IMR-90 (cell line): Measurements from ENCODE around the gene TMED4. TPM values are rescaled to one million over a fixed set of nuclear protein-coding genes. Genes with fewer than 3 reads are reported as not detected.
"Not testable (repeated sequence)": the region's sequence is repeated elsewhere in the genome, so short reads cannot be mapped to it uniquely, and the experiment has no call there.

Experiments used
- ATAC-seq: fragments of 200-7000 bp; cut with Tn5 transposase; 2 replicates; pipeline ENCODE4 v1.9.1; 2020; ENCODE audit warnings: low read depth, mild to moderate bottlenecking, moderate library complexity
- BruUV-seq: library from RNA; stranded (reverse); fragments of 400-500 nt; replicated peaks from 2 replicates; lab custom pipeline; 2021; lab: Mats Ljungman, UMichigan
- CTCF ChIA-PET: fragments of 300-600 bp; formaldehyde crosslinking; extraction: SDS; loops from one replicate; lab custom pipeline; 2021; ENCODE audit warnings: antibody characterized with exemption; lab: Yijun Ruan, JAX
- POLR2A ChIA-PET: fragments of 300-600 bp; sonication (Branson Sonifier 250); formaldehyde crosslinking; loops from one replicate; lab custom pipeline; 2022; ENCODE audit warnings: antibody characterized with exemption; ENCODE audit not compliant: unreplicated experiment; lab: Charles Lee
- DNase-seq: peaks from one replicate; pipeline ENCODE4 v3.0.0; 2013
- H2AFZ ChIP-seq: replicated peaks from 2 replicates; pipeline ENCODE3; 2013; ENCODE audit warnings: low read length, mild to moderate bottlenecking; ENCODE audit not compliant: poor library complexity
- H2AK5ac ChIP-seq: 2 replicates; pipeline ENCODE4 v1.6.1; 2013; ENCODE audit warnings: low read depth, low read length, inconsistent platforms
- H2AK9ac ChIP-seq: replicated peaks from 2 replicates; pipeline ENCODE3; 2013; ENCODE audit warnings: mild to moderate bottlenecking, low read depth, low read length, moderate library complexity; ENCODE audit not compliant: poor library complexity
- H2BK120ac ChIP-seq: 2 replicates; pipeline ENCODE4 v1.6.1; 2013; ENCODE audit warnings: low read depth, low read length, inconsistent platforms
- H2BK15ac ChIP-seq: 3 replicates; pipeline ENCODE4 v1.6.1; 2013; ENCODE audit warnings: low read depth, low read length, inconsistent platforms
- H2BK20ac ChIP-seq: 2 replicates; pipeline ENCODE4 v1.6.1; 2013; ENCODE audit warnings: low read depth, mild to moderate bottlenecking, inconsistent platforms, low read length, moderate library complexity
- H2BK5ac ChIP-seq: 2 replicates; pipeline ENCODE4 v1.6.1; 2013; ENCODE audit warnings: mild to moderate bottlenecking, low read depth, low read length, inconsistent platforms; ENCODE audit not compliant: poor library complexity, severe bottlenecking
- H3K14ac ChIP-seq: replicated peaks from 2 replicates; pipeline ENCODE4 v1.6.1; 2013; ENCODE audit warnings: low read depth, low read length, inconsistent platforms
- H3K18ac ChIP-seq: 2 replicates; pipeline ENCODE4 v1.6.1; 2013; ENCODE audit warnings: low read depth, low read length, control low read depth
- H3K23ac ChIP-seq: 2 replicates; pipeline ENCODE4 v1.6.1; 2013; ENCODE audit warnings: low read depth, low read length, inconsistent platforms
- H3K27ac ChIP-seq: 2 replicates; pipeline ENCODE4 v1.5.1; 2013; ENCODE audit warnings: mild to moderate bottlenecking, control low read depth, low read length; ENCODE audit not compliant: insufficient read depth
- H3K27me3 ChIP-seq: 2 replicates; pipeline ENCODE4 v1.6.1; 2013; ENCODE audit warnings: low read length; ENCODE audit not compliant: control insufficient read depth, insufficient read depth
- H3K36me3 ChIP-seq: 2 replicates; pipeline ENCODE4 v1.6.1; 2013; ENCODE audit warnings: low read length, mixed read lengths; ENCODE audit not compliant: control insufficient read depth, insufficient read depth
- H3K4ac ChIP-seq: 2 replicates; pipeline ENCODE4 v1.6.1; 2013; ENCODE audit warnings: low read depth, low read length, inconsistent platforms
- H3K4me1 ChIP-seq: 2 replicates; pipeline ENCODE4 v1.6.1; 2013; ENCODE audit warnings: low read length, mixed read lengths; ENCODE audit not compliant: control insufficient read depth, insufficient read depth
- H3K4me2 ChIP-seq: 2 replicates; pipeline ENCODE4 v1.6.1; 2013; ENCODE audit warnings: low read depth, mild to moderate bottlenecking, control low read depth, low read length, moderate library complexity
- H3K4me3 ChIP-seq: 2 replicates; pipeline ENCODE4 v1.5.1; 2013; ENCODE audit warnings: low read depth, mild to moderate bottlenecking, control low read depth, low read length, moderate library complexity; ENCODE audit not compliant: insufficient read depth
- H3K56ac ChIP-seq: 2 replicates; pipeline ENCODE4 v1.6.1; 2013; ENCODE audit warnings: low read length, inconsistent platforms; ENCODE audit not compliant: insufficient read depth; ENCODE audit errors: extremely low read depth
- H3K79me1 ChIP-seq, 2 experiments: 2 replicates each; pipeline ENCODE4 v1.6.1; 2013; ENCODE audit warnings: low read length in 2 of 2, inconsistent platforms in 1 of 2, low read depth in 1 of 2
- H3K9ac ChIP-seq: 2 replicates; pipeline ENCODE4 v1.6.1; 2013; ENCODE audit warnings: low read depth, low read length, control low read depth
- H3K9me1 ChIP-seq: 2 replicates; pipeline ENCODE4 v1.6.1; 2013; ENCODE audit warnings: low read length, inconsistent platforms; ENCODE audit not compliant: insufficient read depth
- H3K9me3 ChIP-seq: 2 replicates; pipeline ENCODE4 v1.6.1; 2013; ENCODE audit warnings: low read length; ENCODE audit not compliant: control insufficient read depth, insufficient read depth
- H4K20me1 ChIP-seq: 2 replicates; pipeline ENCODE4 v1.6.1; 2013; ENCODE audit warnings: low read length, inconsistent platforms; ENCODE audit not compliant: insufficient read depth
- H4K5ac ChIP-seq: 2 replicates; pipeline ENCODE4 v1.6.1; 2013; ENCODE audit warnings: mild to moderate bottlenecking, low read depth, low read length, control low read depth
- H4K8ac ChIP-seq, 2 experiments: 2 replicates each; pipeline ENCODE4 v1.6.1; 2013; ENCODE audit warnings: low read depth in 2 of 2, low read length in 2 of 2, control low read depth in 1 of 2, inconsistent platforms in 1 of 2
- H4K91ac ChIP-seq: 2 replicates; pipeline ENCODE4 v1.6.1; 2013; ENCODE audit warnings: low read depth, low read length, inconsistent platforms; ENCODE audit not compliant: insufficient read depth
- WGBS, 2 experiments: methylation state at CpG; one replicate each; pipeline versions ENCODE4 v1.1.5 to v1.1.7; 2013; ENCODE audit warnings: missing lambda C conversion rate in 2 of 2; ENCODE audit not compliant: insufficient read length in 1 of 2; ENCODE audit errors: extremely low coverage in 2 of 2; 5-methylcytosine and 5-hydroxymethylcytosine counted together
- dilution Hi-C: fragments of 300-500 bp; cut with HindIII; formaldehyde crosslinking; loops from one replicate; pipeline ENCODE4 v1.14.3; 2018; ENCODE audit warnings: low sequenced_read_pairs; ENCODE audit not compliant: unreplicated experiment
- in situ Hi-C: fragments of 300-500 bp; cut with MboI; formaldehyde crosslinking; loops from 3 replicates; pipeline ENCODE4 v1.14.3; 2019; ENCODE audit warnings: low sequenced_read_pairs, inconsistent platforms, mixed read lengths
- intact Hi-C: fragments of 100-400 bp; cut with micrococcal nuclease; formaldehyde crosslinking; loops from 2 replicates; pipeline ENCODE4 v1.10.0; 2022
- polyA plus RNA-seq, 3 experiments: library from polyadenylated mRNA; depleted of rRNA; stranded (reverse); fragments of >200 nt; gene quantifications; 2 replicates each; pipeline ENCODE4 v1.2.3, GENCODE V29; 2012; ENCODE audit warnings: low replicate concordance in 1 of 3
- total RNA-seq: library from RNA; depleted of rRNA; stranded (reverse); fragments of >200 nt; gene quantifications from 2 replicates; pipeline ENCODE4 v1.2.3, GENCODE V29; 2012

Gene TMED4
- total and polyA plus RNA-seq, 2 of the 4 experiments (the other 2 are of a cell fraction) = 58.6 to 92.7 TPM

- H3K4ac ChIP-seq, H2AK9ac ChIP-seq, dilution Hi-C loops, H4K20me1 ChIP-seq, H3K9ac ChIP-seq, H2BK5ac ChIP-seq, H3K23ac ChIP-seq, H3K27ac ChIP-seq, H3K36me3 ChIP-seq, in situ Hi-C loops, H3K9me3 ChIP-seq, H3K18ac ChIP-seq, H3K4me2 ChIP-seq, H3K4me1 ChIP-seq, H3K79me1 ChIP-seq, H2AFZ ChIP-seq, BruUV-seq, ATAC-seq, H3K4me3 ChIP-seq, POLR2A ChIA-PET, H3K9me1 ChIP-seq, H2BK120ac ChIP-seq, H4K5ac ChIP-seq, H4K91ac ChIP-seq, intact Hi-C loops, H3K56ac ChIP-seq, H4K8ac ChIP-seq, H2AK5ac ChIP-seq, H2BK15ac ChIP-seq, H2BK20ac ChIP-seq, H3K14ac ChIP-seq, DNase-seq: not testable (repeated sequence)
- peaks cover 18% of the 10 kb centered on the region for H3K27me3 ChIP-seq
- no CpG with 5 or more reads among the region's 3 CpGs for WGBS, 2 experiments
- CTCF ChIA-PET = interaction anchor here (1.3 kb wide), 1 partner anchor 13 kb away, joined by 3 read pairs; no protein-coding TSS in a partner anchor
These were observed 29.5 kb downstream of the TMED4 start for GRCh38 chr7:44552473-44553005.
